H1 (cell line): ENCODE results near the gene OVOL3. TPM values are rescaled to one million over a fixed set of nuclear protein-coding genes. Genes with fewer than 3 reads are reported as not detected.
A peak's percentile ranks its signal among the peaks of the same experiment; 100 is the strongest.

ENCODE experiments used
- CTCF ChIA-PET: fragments of 300-600 bp; sonication (Branson Sonifier 250); formaldehyde crosslinking; loops from one replicate; lab custom pipeline; 2021; ENCODE audit not compliant: partially characterized antibody; lab: Charles Lee
- POLR2A ChIA-PET: fragments of 300-600 bp; sonication (Branson Sonifier 250); formaldehyde crosslinking; loops from one replicate; lab custom pipeline; 2021; ENCODE audit warnings: inconsistent platforms; ENCODE audit not compliant: partially characterized antibody; lab: Charles Lee
- DNase-seq, 2 experiments: peaks; one replicate each; pipeline versions ENCODE4 v3.0.0 to v3.0.0-alpha.2; 2010 to 2022; ENCODE audit warnings: low spot score in 2 of 2, low read depth in 1 of 2, mixed read lengths in 1 of 2
- FAIRE-seq: peaks from 2 replicates; lab custom pipeline; 2011; peaks lifted over from hg19 to GRCh38; lab: Jason Lieb, UNC
- H2AFZ ChIP-seq: 2 replicates; pipeline ENCODE4 v1.8.1; 2012; ENCODE audit warnings: low read length, inconsistent platforms
- H2AK5ac ChIP-seq: 2 replicates; pipeline ENCODE4 v1.6.1; 2013; ENCODE audit warnings: low read depth, low read length
- H2BK120ac ChIP-seq: replicated peaks from 2 replicates; pipeline ENCODE3; 2013; ENCODE audit warnings: low read depth, low read length, inconsistent platforms
- H2BK12ac ChIP-seq: 2 replicates; pipeline ENCODE4 v1.6.1; 2013; ENCODE audit warnings: low read depth, low read length
- H2BK15ac ChIP-seq: 2 replicates; pipeline ENCODE4 v1.6.1; 2013; ENCODE audit warnings: low read length
- H2BK20ac ChIP-seq: 2 replicates; pipeline ENCODE4 v1.6.1; 2013; ENCODE audit warnings: low read length
- H2BK5ac ChIP-seq: 2 replicates; pipeline ENCODE4 v1.6.1; 2013; ENCODE audit warnings: low read depth, low read length
- H3K14ac ChIP-seq: 2 replicates; pipeline ENCODE4 v1.6.1; 2013; ENCODE audit warnings: inconsistent platforms; ENCODE audit not compliant: insufficient read length
- H3K18ac ChIP-seq: 2 replicates; pipeline ENCODE4 v1.6.1; 2013; ENCODE audit warnings: low read length; ENCODE audit errors: extremely low read depth
- H3K23ac ChIP-seq: 2 replicates; pipeline ENCODE4 v1.6.1; 2013; ENCODE audit warnings: inconsistent platforms; ENCODE audit not compliant: insufficient read length
- H3K23me2 ChIP-seq: 2 replicates; pipeline ENCODE4 v1.6.1; 2013; ENCODE audit warnings: low read depth, low read length
- H3K27ac ChIP-seq: 2 replicates; pipeline ENCODE4 v1.6.1; 2011; ENCODE audit warnings: low read depth, low read length, inconsistent platforms
- H3K27me3 ChIP-seq, 4 experiments: replicated peaks in 1 of 4; 1 replicate in 1 of 4; 2 replicates in 3 of 4; pipeline versions ENCODE4 v1.6.1 to v1.8.1; 2011 to 2013; ENCODE audit warnings: low read length in 3 of 4, mild to moderate bottlenecking in 3 of 4, inconsistent platforms in 2 of 4, mixed read lengths in 2 of 4, moderate library complexity in 1 of 4; ENCODE audit not compliant: control insufficient read depth in 3 of 4, insufficient read depth in 3 of 4; ENCODE audit errors: extremely low read depth in 1 of 4
- H3K36me3 ChIP-seq, 4 experiments: 2 replicates each; pipeline versions ENCODE4 v1.6.1 to v1.8.1; 2011 to 2013; ENCODE audit warnings: mild to moderate bottlenecking in 4 of 4, low read length in 3 of 4, moderate library complexity in 2 of 4, control low read depth in 1 of 4, inconsistent platforms in 1 of 4; ENCODE audit not compliant: insufficient read depth in 4 of 4, control insufficient read depth in 2 of 4
- H3K4ac ChIP-seq: replicated peaks from 2 replicates; pipeline ENCODE3; 2013; ENCODE audit warnings: low read length, low read depth, mixed read lengths, inconsistent platforms; ENCODE audit not compliant: insufficient read length
- H3K4me1 ChIP-seq, 4 experiments: replicated peaks in 1 of 4; 1 replicate in 1 of 4; 2 replicates in 3 of 4; pipeline versions ENCODE4 v1.6.1 to v1.8.1; 2011 to 2013; ENCODE audit warnings: low read length in 3 of 4, inconsistent platforms in 2 of 4, mixed read lengths in 1 of 4; ENCODE audit not compliant: insufficient read depth in 4 of 4, control insufficient read depth in 3 of 4
- H3K4me2 ChIP-seq, 2 experiments: 2 replicates each; pipeline versions ENCODE4 v1.6.1 to v1.8.1; 2011 to 2013; ENCODE audit warnings: low read depth in 2 of 2, low read length in 2 of 2, control low read depth in 1 of 2, inconsistent platforms in 1 of 2, mild to moderate bottlenecking in 1 of 2; ENCODE audit not compliant: insufficient read depth in 1 of 2
- H3K4me3 ChIP-seq, 4 experiments: fragments of 200-600, 300-600 bp in 1 of 4; sonication (generic), shearing (Covaris generic), sonication (Bioruptor Twin) in 1 of 4; 2 replicates each; pipeline versions ENCODE4 v1.5.1 to v1.8.1; 2011 to 2016; ENCODE audit warnings: low read length in 4 of 4, low read depth in 3 of 4, control low read depth in 2 of 4, inconsistent platforms in 2 of 4, mild to moderate bottlenecking in 2 of 4, mixed read lengths in 1 of 4, moderate library complexity in 1 of 4; ENCODE audit not compliant: insufficient read depth in 2 of 4; ENCODE audit errors: extremely low read depth in 1 of 4
- H3K56ac ChIP-seq: replicated peaks from 2 replicates; pipeline ENCODE3; 2013; ENCODE audit warnings: low read depth, mild to moderate bottlenecking, mixed read lengths, low read length, inconsistent platforms; ENCODE audit not compliant: insufficient read length
- H3K79me1 ChIP-seq: 2 replicates; pipeline ENCODE4 v1.6.1; 2013; ENCODE audit warnings: low read depth, low read length, control low read depth
- H3K79me2 ChIP-seq, 2 experiments: 2 replicates each; pipeline versions ENCODE4 v1.6.1 to v1.8.1; 2012 to 2013; ENCODE audit warnings: low read length in 2 of 2, mild to moderate bottlenecking in 2 of 2, inconsistent platforms in 1 of 2; ENCODE audit not compliant: insufficient read depth in 2 of 2, control insufficient read depth in 1 of 2
- H3K9ac ChIP-seq, 4 experiments: replicated peaks in 1 of 4; 1 replicate in 1 of 4; 2 replicates in 3 of 4; pipeline versions ENCODE4 v1.6.1 to v1.8.1; 2011 to 2013; ENCODE audit warnings: low read depth in 3 of 4, low read length in 3 of 4, control low read depth in 2 of 4, mild to moderate bottlenecking in 2 of 4, moderate library complexity in 2 of 4, inconsistent platforms in 1 of 4; ENCODE audit errors: extremely low read depth in 1 of 4
- H3K9me3 ChIP-seq, 2 experiments: 2 replicates each; pipeline versions ENCODE4 v1.6.1 to v1.8.1; 2012 to 2013; ENCODE audit warnings: mild to moderate bottlenecking in 2 of 2, moderate library complexity in 2 of 2, control low read depth in 1 of 2, inconsistent platforms in 1 of 2, low read depth in 1 of 2, low read length in 1 of 2, mixed read lengths in 1 of 2; ENCODE audit not compliant: insufficient read depth in 2 of 2
- H4K20me1 ChIP-seq, 2 experiments: replicated peaks in 1 of 2; 2 replicates each; pipeline versions ENCODE3 to v1.8.1; 2011 to 2013; ENCODE audit warnings: inconsistent platforms in 2 of 2, low read length in 2 of 2, mild to moderate bottlenecking in 1 of 2; ENCODE audit not compliant: insufficient read depth in 2 of 2, control insufficient read depth in 1 of 2
- H4K5ac ChIP-seq: 2 replicates; pipeline ENCODE4 v1.6.1; 2013; ENCODE audit warnings: low read length, low read depth, mixed read lengths, inconsistent platforms; ENCODE audit not compliant: insufficient read length
- H4K8ac ChIP-seq: 2 replicates; pipeline ENCODE4 v1.8.0; 2013; ENCODE audit warnings: mild to moderate bottlenecking, moderate library complexity, low read length, inconsistent platforms; ENCODE audit not compliant: insufficient read depth; ENCODE audit errors: extremely low read depth
- H4K91ac ChIP-seq: replicated peaks from 2 replicates; pipeline ENCODE3; 2013; ENCODE audit warnings: low read length, mixed read lengths, inconsistent platforms; ENCODE audit not compliant: insufficient read length
- BACH1 ChIP-seq: IDR thresholded peaks from 2 replicates; pipeline ENCODE4 v1.6.1; 2012; ENCODE audit warnings: low read length, improper control_type of control experiment
- EP300 ChIP-seq, 2 experiments: IDR thresholded peaks; 1 replicate in 1 of 2; 2 replicates in 1 of 2; pipeline ENCODE4 v1.6.1; 2011 to 2012; ENCODE audit warnings: low read depth in 2 of 2, low read length in 2 of 2, mild to moderate bottlenecking in 2 of 2, borderline replicate concordance in 1 of 2, inconsistent platforms in 1 of 2, moderate library complexity in 1 of 2
- HDAC2 ChIP-seq, 2 experiments: fragments of 300-600 bp in 1 of 2; sonication (generic) in 1 of 2; IDR thresholded peaks; 2 replicates each; pipeline ENCODE4 v1.6.1; 2011 to 2012; ENCODE audit warnings: low read depth in 2 of 2, low read length in 2 of 2, mild to moderate bottlenecking in 2 of 2, moderate library complexity in 2 of 2, borderline replicate concordance in 1 of 2, inconsistent platforms in 1 of 2
- NANOG ChIP-seq: IDR thresholded peaks from 2 replicates; pipeline ENCODE4 v1.6.1; 2011; ENCODE audit warnings: low read length, low read depth, mild to moderate bottlenecking, inconsistent platforms; ENCODE audit not compliant: insufficient read depth, poor library complexity, severe bottlenecking
- RAD21 ChIP-seq, 2 experiments: IDR thresholded peaks in 1 of 2; conservative IDR thresholded peaks in 1 of 2; 2 replicates each; pipeline ENCODE4 v1.6.1; 2011; ENCODE audit warnings: low read depth in 2 of 2, low read length in 2 of 2, improper control_type of control experiment in 1 of 2, inconsistent platforms in 1 of 2, mild to moderate bottlenecking in 1 of 2, moderate library complexity in 1 of 2
- RFX5 ChIP-seq: IDR thresholded peaks from 2 replicates; pipeline ENCODE4 v1.6.1; 2011; ENCODE audit warnings: low read depth, low read length, improper control_type of control experiment, borderline replicate concordance
- RXRA ChIP-seq: IDR thresholded peaks from 2 replicates; pipeline ENCODE4 v1.6.1; 2011; ENCODE audit warnings: low read depth, mild to moderate bottlenecking, low read length, moderate library complexity; ENCODE audit not compliant: insufficient read depth
- SUZ12 ChIP-seq: fragments of 200-600 bp; sonication (generic); IDR thresholded peaks from 2 replicates; pipeline ENCODE4 v1.6.1; 2012; ENCODE audit warnings: mild to moderate bottlenecking, inconsistent platforms, low read length, moderate library complexity, mixed read lengths
- TCF12 ChIP-seq: IDR thresholded peaks from 2 replicates; pipeline ENCODE4 v1.6.1; 2011; ENCODE audit warnings: low read depth, mild to moderate bottlenecking, low read length
- WGBS, 2 experiments: shearing (Covaris generic) in 1 of 2; methylation state at CpG; one replicate each; pipeline versions ENCODE4 v1.1.6 to v1.1.7; 2013 to 2015; ENCODE audit warnings: low lambda C conversion rate in 2 of 2, mixed read lengths in 2 of 2, inconsistent platforms in 1 of 2, low coverage in 1 of 2, missing lambda C conversion rate in 1 of 2; ENCODE audit not compliant: insufficient replicate concordance in 2 of 2, insufficient coverage in 1 of 2, insufficient read length in 1 of 2; ENCODE audit errors: extremely low coverage in 1 of 2, missing lambda C conversion rate in 1 of 2; 5-methylcytosine and 5-hydroxymethylcytosine counted together
- polyA plus RNA-seq, 7 experiments: library from polyadenylated mRNA; depleted of rRNA in 3 of 7; stranded (reverse) in 5 of 7; unstranded in 2 of 7; fragments of >200 nt in 5 of 7; fragments of 200-250 nt in 2 of 7; gene quantifications; 1 replicate in 5 of 7; 2 replicates in 1 of 7; 4 replicates in 1 of 7; pipeline versions ENCODE4 v1.2.1 to v1.2.3, GENCODE V29; 2011 to 2013; ENCODE audit warnings: missing spikeins in 2 of 7, mixed read lengths in 2 of 7
- total RNA-seq: library from RNA; stranded (reverse); fragmentation: NEBNext Ultra II Directional; extraction: Animal tissue kit (Norgen Biotek cat#: 25700); gene quantifications from 2 replicates; pipeline ENCODE4 v1.2.1, GENCODE V29; 2021

Gene OVOL3
- total and polyA plus RNA-seq, 2 of the 8 experiments (the other 6 are each of a cell fraction or from before 2014, with no cell fraction given), result 0.45 TPM; not detected in 1

DNA sequence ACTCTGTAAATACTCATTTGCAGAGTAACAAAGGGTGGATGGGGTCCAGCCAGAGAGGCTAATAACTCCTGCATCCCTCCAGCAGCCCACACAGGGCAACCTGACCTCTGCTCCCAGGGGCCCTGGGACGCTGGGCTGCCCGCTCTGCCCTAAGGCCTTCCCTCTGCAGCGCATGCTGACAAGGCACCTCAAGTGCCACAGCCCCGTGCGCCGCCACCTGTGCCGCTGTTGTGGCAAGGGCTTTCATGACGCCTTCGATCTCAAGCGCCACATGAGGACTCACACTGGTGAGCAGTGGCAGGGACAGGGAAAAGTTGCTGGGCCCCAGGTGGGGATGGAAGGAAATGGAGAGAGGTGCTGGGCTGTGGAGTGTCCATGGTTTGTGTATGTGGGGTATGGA, 1.7 kb downstream of the OVOL3 start:
- peaks cover 11% of the 10 kb centered on the region for H3K79me1 ChIP-seq
- POLR2A ChIA-PET, result interaction anchor here (2.9 kb wide), 1 partner anchor 9 kb away, joined by 18 read pairs; no protein-coding TSS in a partner anchor
- H3K27ac ChIP-seq, result no peak overlapping the region
- H2BK20ac ChIP-seq, result no peak overlapping the region
- no peak for FAIRE-seq
- no peak overlapping the region for H3K4me3 ChIP-seq
- H4K20me1 ChIP-seq, result peaks cover 0 to 4% of the 10 kb centered on the region in 2 experiments
- H3K36me3 ChIP-seq, result peaks cover 2 to 12% (median 5%) of the 10 kb centered on the region in 4 experiments; a peak in 5 of 8 replicates
- H3K4ac ChIP-seq, result no peak overlapping the region
- peak overlapping the region in 1 of 4 experiments; percentile 34; a peak in 2 of 7 replicates for H3K9ac ChIP-seq
- H3K4me2 ChIP-seq, result no peak overlapping the region; a peak in 1 of 4 replicates
- CTCF ChIA-PET, result interaction anchor here (1.0 kb wide), 1 partner anchor 21 kb away, joined by 3 read pairs; no protein-coding TSS in a partner anchor
- H3K9me3 ChIP-seq, result no peaks in the 10 kb centered on the region
- no peak overlapping the region for H3K18ac ChIP-seq
- no peak overlapping the region for H2AK5ac ChIP-seq
- no peak for TF ChIP-seq BACH1
- TF ChIP-seq RXRA, result no peak
- no peak for TF ChIP-seq RAD21 (IDR thresholded peaks at IDR 0.05 in 1 of 2, conservative IDR thresholded peaks at IDR 0.05 in 1 of 2; ENCODE audit: low read depth in 2 of 2, low read length in 2 of 2)
- no peak for TF ChIP-seq RFX5
- TF ChIP-seq NANOG, result no peak
- no peak for TF ChIP-seq TCF12
- no peak for TF ChIP-seq EP300 (IDR thresholded peaks at IDR 0.05; ENCODE audit: borderline replicate concordance in 1 of 2, low read depth in 2 of 2, low read length in 2 of 2)
- TF ChIP-seq SUZ12, result no peak
- no peak for TF ChIP-seq HDAC2 (IDR thresholded peaks at IDR 0.05; ENCODE audit: borderline replicate concordance in 1 of 2, low read depth in 2 of 2, low read length in 2 of 2)
- no peak for DNase-seq
- H3K4me1 ChIP-seq, result peaks cover 8 to 24% (median 21%) of the 10 kb centered on the region in 4 experiments
- H3K27me3 ChIP-seq, result no peaks in the 10 kb centered on the region
- no peak overlapping the region for H2BK12ac ChIP-seq
- H4K5ac ChIP-seq, result no peak overlapping the region
- no peak overlapping the region for H4K8ac ChIP-seq
- H4K91ac ChIP-seq, result no peak overlapping the region
- no peak overlapping the region for H3K14ac ChIP-seq
- H2BK5ac ChIP-seq, result no peak overlapping the region
- peaks cover 0 to 9% of the 10 kb centered on the region in 2 experiments; a peak in 1 of 4 replicates for H3K79me2 ChIP-seq
- H2BK120ac ChIP-seq, result no peak overlapping the region
- no peak overlapping the region for H2BK15ac ChIP-seq
- H3K23me2 ChIP-seq, result peaks cover 10% of the 10 kb centered on the region
- H2AFZ ChIP-seq, result no peak overlapping the region
- no peak overlapping the region for H3K23ac ChIP-seq
- WGBS, 2 experiments, result 93% methylated on average over 10 of the region's 10 CpGs; no CpG with 5 or more reads in 1 of the 2 experiments
- H3K56ac ChIP-seq, result no peak overlapping the region
